HG02610 (cell line): ENCODE measurements around the gene LDAH.
"Not testable (repeated sequence)": the region's sequence is repeated elsewhere in the genome, so short reads cannot be mapped to it uniquely, and the experiment has no call there.

Experiments used
- ATAC-seq: cut with Tn5 transposase; IDR thresholded peaks from one replicate; pipeline ENCODE4 v1.9.1; 2021; ENCODE audit warnings: mild to moderate bottlenecking, moderate library complexity; ENCODE audit not compliant: unreplicated experiment

The LDAH gene

DNA sequence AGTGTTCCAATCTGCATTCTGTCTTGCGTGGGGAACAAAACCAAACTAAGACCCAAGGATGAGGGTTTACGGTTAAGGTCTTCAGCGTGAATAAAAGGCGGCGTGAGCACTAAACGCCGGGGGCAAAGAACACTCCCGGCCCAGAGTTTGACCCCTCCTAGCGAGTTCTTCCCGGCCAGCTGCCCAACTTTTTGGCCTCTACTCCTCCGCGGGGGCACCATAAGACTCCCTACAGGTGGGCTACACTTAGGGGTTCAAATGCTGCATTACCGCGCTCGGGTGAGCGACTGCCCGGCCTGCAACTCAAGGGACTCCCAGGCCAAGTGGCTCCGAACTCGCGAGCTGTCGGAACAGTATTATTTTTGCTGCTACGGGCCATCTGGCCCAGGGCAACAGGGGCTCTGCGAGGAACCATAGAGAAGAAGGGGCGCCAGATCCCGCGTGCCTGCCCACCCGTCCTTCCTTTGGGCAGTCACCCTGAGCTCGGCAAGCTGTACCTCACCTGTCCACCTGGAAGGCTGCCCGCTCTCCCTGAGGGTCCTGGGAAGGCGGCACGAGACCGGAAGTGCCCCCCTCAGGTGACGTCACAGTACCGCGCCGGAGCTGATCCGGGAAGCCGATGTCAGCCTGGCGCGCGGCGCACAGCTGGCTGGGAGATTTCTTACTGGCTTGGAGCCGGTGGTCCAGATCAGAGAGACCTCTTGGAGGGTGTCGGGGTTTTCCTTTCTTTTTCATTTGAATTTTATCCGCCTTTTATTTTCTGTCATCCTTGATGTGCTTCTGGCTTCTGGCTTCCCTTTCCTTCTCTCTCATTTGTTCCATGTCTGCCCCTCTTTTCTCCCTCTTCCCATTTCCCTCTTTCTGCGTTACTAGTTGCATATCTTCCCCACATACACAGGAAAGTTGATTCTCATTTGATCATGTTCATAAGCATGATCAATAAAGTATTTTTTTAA, at the start of gene LDAH:
Gene LDAH (minus strand): TSS at position 567 of the 956 bp plus-strand sequence. CDS start 21,638 bp downstream, outside the sequence.
- peak; percentile 91 for ATAC-seq

DNA sequence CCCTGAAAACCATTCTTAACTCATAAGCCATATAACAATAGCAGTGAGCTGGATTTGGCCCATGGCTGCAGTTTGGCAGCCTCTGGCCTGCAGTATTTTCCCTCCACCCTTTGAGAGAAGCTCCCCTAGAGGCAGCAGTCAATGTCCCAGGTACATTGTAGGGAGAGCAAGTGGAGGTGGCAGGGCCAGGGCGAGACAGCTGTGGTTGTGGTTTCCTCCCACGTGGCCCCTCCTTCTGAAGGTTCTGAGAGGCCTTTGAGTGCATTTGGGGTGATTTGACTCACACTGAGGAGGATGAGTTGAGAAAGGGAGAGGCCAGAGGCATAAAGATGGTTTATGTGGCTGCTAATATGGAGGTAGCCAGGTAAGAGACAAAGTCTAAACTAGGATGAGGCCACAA, 45.5 kb upstream of the LDAH start:
- peak; percentile 100 for ATAC-seq

DNA sequence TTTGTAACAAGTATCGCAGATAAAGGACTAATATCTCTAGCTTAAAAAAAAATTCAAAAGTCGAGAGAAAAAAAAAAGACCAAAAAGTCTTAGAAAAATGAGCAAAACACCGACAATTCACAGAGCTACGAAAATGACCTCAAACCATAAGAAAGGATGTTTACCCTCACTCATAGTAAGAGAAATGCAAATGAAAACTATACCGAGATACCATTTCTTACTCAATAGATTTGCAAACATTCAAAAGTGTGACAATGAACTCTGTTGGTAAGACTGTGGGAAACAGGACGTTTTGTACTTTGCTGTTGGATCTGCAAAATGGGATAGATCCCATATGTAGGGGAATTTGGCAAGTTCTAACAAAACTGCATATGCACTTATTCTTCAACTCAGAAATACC, 39.9 kb upstream of the LDAH start:
- no peak for ATAC-seq

DNA sequence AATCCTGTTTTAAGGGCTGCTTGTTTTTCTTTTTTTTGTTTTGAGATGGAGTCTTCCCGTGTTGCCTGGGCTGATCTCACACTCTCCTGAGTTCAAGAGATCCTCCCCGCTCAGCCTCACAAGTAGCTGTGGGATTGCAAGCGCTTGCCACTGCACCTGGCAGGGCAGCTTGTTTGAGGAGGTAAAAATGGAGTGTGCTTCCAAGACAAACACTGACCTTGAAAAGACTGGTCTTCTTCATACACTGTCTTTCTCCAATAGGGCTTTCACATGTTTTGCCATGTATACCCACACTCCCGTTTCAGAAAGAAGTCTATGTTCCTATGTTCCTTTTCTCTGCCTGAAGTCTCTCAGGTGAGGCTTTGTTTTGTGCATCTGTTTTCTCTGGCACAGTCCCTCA, 32.6 kb upstream of the LDAH start:
- no peak for ATAC-seq

DNA sequence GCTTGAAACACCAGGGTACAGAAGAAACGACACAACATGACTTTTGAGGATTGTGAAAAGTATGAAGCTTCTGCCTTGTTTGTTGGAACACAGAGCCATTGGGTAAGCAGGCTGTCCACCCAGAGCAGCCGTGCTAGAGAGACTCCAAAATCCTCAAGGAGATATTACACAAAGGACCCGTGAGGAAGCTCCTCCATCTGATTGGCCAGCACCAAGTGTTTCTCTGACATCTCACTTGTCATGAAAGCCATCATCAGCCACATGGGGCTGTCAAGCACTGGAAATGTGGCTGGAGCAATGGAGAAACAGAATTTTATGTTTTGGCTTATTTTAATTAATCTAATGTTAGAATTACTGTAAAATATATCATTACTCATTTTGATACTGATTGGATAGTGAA, 29.8 kb upstream of the LDAH start:
- no peak for ATAC-seq

DNA sequence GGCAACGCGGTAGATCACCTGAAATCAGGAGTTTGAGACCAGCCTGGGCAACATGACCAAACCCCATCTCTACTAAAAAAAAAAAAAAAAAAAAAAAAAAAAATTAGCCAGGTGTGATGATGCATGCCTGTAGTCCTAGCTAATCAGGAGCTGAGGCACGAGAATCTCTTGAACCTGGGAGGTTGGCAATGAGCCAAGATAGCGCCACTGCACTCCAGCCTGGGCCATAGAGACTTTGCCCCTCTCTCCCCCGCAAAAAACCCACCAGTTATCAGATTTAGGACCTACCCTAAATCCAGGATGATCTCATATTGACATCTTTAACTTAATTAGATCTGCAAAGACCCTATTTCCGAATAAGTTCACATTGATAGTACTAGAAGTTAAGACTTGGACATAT, 29.2 kb upstream of the LDAH start:
- ATAC-seq, result no peak

DNA sequence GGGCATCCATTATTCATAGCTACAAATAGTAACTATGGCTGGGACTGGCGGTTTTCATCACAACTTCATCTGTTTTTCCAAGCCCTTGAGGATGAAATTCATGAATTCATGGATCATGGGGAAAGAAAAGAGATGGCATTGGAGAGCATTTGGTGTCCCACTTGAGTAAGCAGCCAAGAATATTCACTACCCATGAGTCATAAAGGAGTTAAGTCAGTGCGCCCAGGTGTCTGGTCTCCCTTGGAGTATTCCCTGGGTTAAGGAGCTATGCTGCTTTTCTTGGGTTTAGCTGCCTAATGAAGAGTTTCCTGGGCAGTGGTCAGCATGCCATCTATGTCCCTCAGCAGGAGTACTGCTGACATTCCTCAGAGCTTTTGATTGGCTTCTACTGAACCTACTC, 21.3 kb upstream of the LDAH start:
- ATAC-seq, result no peak

DNA sequence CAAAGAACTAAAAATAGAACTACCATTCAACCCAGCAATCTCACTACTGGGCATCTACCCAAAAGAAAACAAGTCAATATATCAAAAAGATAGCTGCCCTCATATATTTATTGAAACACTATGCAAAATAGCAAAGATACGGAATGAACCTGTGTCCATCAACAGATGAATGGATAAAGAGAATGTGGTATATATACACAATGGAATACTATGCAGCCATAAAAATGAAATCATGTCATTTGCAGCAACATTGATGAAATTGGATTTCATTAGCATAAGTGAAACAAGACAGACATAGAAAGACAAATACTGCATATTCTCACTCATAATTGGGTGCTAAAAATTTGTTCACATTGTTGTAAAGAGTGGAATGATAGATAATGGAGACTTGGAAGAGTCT, 16.2 kb upstream of the LDAH start:
- ATAC-seq, result no peak

DNA sequence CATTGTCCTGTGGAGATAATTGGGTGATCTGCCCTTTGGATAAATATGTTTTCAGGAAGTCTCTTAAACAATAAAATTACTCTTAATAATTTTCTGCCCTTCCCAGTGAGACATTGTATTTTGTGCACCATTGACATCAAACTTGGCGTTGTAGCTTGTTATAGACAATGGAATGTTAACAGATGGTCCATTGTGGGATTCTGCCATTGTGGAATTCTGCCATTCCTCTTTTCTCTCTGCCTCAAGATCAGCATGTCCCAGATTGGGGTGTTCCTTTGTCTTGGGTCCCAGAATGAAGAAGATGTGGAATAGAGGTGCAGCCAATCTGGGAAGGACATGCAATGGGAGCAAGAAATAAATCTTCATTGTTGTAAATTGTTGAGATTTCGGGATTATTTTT, 15.1 kb upstream of the LDAH start:
- no peak for ATAC-seq

DNA sequence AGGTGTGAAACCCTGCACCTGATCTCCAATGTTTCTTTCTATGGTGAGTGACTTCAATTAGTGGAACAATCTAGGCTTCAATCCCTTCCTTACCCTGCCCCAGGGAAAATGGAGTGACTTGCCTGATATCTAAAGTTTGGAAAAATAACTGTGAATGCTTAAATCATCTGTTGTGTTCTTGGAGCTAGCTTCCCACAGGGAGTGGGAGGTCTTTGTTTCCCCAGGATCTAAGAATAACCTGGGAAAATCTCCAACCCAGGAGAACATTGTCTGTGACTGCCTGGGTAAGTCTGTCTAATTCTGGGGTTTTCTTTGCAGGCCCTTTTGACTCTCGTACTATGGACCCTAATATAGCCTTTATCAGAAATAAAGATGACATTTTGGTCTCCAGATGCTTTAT, 13.6 kb upstream of the LDAH start:
- no peak for ATAC-seq

DNA sequence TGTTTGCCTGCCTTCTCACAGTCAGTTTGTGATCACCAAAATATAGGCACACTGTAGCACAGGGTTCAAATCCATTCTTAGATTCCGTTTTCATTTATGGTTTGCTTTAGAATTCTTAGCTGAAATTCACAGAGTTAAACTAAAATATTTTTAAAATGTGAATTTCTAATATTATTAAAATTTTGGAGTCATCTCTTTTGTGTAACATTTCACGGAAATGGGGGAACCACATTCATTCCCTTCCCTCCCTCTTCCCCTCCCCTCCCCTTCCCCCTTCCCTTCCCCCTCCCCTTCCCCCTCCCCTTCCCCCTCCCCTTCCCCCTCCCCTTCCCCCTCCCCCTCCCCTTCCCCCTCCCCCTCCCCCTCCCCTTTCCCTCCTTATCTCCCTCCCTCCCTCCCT, 11.4 kb upstream of the LDAH start:
- no peak for ATAC-seq

DNA sequence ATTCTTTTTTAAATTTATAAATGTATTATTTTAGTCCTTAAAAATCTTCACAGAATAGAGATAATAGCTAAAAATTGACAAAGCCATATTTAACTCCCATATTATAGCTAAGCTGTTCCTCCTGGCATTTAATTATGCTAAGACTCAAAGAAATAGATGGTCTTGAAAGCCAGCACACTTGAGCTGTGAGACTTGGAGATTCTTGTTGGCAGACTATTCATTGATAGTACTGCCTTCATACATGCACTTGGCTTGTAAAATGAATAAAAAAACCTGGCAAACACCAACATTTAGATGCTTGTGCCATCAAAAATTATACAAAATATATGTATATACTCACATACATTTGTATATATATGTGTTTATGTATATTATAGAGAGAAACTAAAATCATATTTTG, 9.7 kb upstream of the LDAH start:
- no peak for ATAC-seq

DNA sequence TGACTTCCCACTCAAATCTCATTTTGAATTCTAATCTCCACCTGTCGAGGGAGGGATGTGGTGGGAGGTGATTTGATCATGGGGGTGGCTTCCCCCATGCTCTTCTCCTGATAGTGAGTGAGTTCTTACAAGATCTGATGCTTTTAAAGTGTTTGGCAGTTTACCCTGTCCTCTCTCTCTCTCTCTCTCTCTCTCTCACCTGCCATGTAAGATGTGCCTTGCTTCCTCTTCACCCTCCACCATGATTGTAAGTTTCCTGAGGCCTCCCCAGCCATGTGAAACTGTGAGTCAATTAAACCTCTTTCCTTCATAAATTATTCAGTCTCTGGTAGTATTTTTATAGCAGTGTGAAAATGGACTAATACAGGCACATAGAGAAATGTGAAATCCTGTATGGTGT, 7.0 kb upstream of the LDAH start:
- no peak for ATAC-seq

DNA sequence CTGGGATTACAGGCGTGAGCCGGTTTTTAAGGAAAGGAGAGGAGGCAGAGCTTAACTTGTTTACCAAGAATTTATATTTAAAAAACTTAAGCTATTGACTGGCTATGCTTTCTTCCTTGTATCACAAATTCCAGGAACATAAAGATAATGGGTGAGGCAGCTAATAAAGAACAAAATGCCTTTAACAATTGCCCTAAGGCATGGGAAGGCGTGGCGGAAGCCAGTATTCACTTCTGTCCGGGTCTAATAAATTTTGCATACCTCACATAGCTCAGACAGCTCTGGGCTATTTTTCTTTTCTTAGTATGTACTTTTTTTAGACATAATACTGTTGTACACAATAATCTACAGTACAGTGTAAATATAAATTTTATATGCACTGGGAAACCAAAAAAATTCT, 1.0 kb upstream of the LDAH start:
- no peak for ATAC-seq

DNA sequence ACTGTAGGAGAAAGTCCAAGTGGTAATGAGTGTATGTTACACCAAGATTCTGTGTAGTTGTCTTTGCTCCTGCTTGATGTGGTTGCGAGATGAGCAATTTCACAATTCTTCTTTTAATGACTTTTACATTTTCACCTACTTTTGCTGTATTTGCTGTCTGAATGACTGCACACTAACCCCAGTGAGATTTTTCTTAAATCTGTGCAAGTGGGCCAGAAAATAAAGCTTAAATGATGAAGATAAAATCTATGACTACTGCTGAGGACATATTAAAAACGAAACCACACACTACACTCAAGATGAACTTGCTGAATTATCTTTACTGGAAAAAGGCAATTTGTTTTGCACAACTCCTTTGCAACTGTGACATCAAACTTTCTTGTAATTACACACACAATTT, 4.1 kb downstream of the LDAH start:
- ATAC-seq, result no peak

DNA sequence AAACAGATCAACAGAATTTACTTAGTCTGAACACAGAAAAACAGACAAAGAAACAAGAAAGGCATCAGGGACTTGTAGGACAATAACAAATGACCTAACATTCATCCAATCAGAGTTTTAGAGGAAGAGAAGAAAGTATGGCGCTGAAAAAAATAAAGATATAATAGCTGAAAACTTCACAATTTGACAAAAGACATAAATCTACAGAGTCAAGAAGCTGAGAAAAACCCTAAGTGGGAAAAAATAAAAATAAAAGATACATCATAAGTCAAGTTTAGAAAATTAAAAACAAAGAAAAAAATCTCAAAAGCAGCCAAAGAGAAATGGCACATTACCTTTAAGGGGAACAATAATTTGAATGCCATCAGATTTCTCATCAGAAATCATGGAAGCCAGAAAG, 7.7 kb downstream of the LDAH start:
- no peak for ATAC-seq

DNA sequence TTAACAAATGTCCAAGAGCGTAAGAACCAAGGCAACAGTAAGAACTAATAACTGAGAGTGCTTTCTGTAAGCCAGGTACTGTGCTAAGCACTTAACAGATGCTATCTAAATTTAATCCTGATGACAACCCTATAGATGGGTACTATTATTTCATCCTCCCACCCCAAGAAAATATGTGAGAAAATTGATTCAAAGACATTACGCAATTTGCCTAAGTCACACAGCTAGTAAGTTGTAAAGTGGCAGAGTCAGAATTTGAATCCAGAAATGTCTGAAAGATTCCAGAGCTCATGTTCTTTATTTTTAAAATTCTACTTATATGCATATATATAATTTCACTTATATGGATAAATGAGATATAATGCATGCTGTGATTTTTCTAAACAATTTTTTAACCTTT, 10.1 kb downstream of the LDAH start:
- no peak for ATAC-seq

DNA sequence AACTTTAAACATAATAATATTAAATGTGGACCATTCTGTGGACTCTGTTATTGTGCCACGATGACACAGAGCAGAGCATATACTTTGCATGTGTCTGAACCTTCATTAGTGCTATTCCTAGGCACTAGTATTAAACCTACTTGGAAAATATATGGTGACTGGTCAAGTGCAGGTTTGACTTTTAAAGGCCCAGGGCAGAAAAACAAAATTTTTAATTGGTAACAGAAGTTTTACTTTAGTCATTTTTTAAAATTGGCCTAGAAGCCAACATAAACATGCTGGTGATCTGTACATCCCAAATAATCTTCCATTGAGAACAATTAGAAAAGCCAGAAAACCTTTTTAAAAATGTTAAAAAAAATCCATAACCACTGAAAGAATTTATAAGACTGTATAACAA, 16.6 kb downstream of the LDAH start:
- ATAC-seq, result no peak

DNA sequence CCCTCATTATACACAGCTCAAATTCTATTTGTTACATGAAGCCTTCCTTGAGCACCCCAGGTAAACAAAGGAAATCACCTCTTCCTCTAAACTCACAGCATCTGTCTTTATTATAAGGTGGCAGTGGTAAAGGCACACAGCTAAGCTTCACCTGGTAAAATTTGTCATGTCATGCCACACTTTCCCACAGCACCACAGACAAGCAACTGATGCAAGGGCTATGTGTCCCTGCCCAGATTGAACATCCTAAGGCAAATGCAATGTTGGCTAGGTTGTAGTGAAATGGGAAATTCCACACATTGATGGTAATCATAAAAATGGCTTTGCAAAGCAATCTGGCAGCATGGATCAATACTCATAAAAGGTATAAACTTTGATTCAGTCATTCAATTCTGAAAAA, 18.9 kb downstream of the LDAH start:
- no peak for ATAC-seq

DNA sequence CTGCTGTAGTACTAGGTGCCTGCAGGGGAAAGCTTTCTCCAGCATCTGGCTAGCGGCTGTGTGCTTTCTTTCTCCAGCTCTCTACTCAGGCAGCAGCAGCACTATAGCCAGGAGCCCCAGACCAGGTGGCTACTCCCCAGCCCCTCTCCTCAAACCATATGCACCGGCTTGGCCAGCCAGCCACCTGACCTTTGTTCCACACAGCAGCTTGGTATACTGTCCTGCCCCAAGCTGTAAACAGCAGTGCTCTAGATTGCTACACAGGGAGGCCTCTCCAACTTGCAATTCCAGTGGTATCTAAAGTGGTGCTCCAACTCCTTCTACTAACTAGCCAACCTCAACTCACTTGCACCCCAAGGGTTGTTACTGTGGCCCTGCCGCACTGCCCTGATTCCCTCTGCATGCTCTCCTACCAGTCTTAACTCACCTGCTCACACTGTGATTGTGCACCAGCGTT, 19.6 kb downstream of the LDAH start:
- no peak for ATAC-seq

DNA sequence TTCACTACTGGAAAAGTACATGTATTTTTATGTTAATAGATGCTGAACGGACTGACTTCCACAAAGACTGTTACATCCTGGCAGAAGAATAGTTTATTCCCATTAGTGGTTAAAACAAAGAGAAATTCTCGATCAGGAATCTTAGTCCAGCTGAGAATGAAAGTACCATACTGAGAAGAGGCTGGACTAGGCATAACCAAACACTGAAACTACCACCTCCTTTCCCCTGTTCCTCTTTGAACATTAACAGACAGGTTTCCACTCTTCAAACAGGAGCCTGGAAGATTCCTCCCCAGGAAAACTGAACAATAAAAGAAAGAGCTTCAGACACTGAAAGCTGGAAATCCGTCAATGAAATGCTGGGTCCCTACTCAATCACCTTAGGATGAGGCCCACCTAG, 25.8 kb downstream of the LDAH start:
- ATAC-seq, result peak; percentile 34

DNA sequence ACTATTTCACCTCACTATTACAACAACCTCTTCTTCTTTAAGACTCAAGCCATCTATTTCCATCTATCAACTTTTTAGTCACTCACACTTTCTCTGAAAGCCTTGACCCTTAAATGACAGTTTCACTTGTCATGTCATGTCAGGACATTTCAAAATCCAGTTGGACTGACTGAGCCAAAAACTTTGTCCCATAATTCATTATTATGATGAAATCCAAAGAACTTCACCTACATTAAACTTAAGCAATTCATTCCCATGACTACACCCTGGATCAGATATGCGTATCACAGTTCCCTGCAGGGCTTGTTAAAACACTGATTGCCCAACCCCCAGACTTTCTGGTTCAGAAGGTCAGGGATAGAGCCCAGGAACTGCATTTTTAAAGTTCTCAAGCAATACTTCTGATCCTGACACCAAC, 26.5 kb downstream of the LDAH start:
- peak; percentile 65 for ATAC-seq

DNA sequence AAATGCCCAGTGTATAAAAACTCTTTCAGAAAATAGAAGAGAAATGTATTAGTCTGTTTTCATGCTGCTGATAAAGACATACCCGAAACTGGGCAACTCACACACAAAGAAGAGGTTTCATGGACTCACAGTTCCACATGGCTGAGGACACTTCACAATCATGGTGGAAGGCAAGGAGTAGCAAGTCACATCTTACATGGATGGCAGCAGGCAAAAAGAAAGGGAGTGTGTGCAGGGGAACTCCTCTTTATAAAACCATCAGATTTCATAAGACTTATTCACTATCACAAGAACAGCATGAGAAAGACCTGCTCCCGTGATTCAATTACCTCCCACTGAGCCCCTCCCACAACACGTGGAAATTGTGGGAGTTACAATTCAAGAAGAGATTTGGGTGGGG, 29.0 kb downstream of the LDAH start:
- ATAC-seq, result not testable (repeated sequence)
